Smooth muscle cell (in vitro differentiated cells): Measurements from ENCODE around the gene RWDD1. TPM values are rescaled to one million over a fixed set of nuclear protein-coding genes. Genes with fewer than 3 reads are reported as not detected.
A peak's percentile ranks its signal among the peaks of the same experiment; 100 is the strongest.

Experiments used
- DNase-seq: peaks from one replicate; lab custom pipeline; 2025; ENCODE audit not compliant: unreplicated experiment; lab: John Stamatoyannopoulos, UW
- H2AFZ ChIP-seq: fragments of 200-600 bp; sonication (generic); 2 replicates; pipeline ENCODE4 v1.6.0; 2016; ENCODE audit warnings: antibody characterized with exemption, low read depth, mild to moderate bottlenecking
- H3F3A ChIP-seq: fragments of 200-600 bp; sonication (generic); 2 replicates; pipeline ENCODE4 v1.6.0; 2017; ENCODE audit warnings: antibody characterized with exemption, low read depth
- H3K27ac ChIP-seq: fragments of 200-600 bp; sonication (generic); 2 replicates; pipeline ENCODE4 v1.5.1; 2016; ENCODE audit warnings: low read depth, mild to moderate bottlenecking
- H3K27me3 ChIP-seq: fragments of 200-600 bp; sonication (generic); 2 replicates; pipeline ENCODE4 v1.6.1; 2016; ENCODE audit warnings: low read depth, mild to moderate bottlenecking
- H3K36me3 ChIP-seq: fragments of 200-600 bp; sonication (generic); 2 replicates; pipeline ENCODE4 v1.5.1; 2016; ENCODE audit warnings: low read depth
- H3K4me1 ChIP-seq: fragments of 200-600 bp; sonication (generic); 2 replicates; pipeline ENCODE4 v1.5.1; 2016; ENCODE audit warnings: low read depth
- H3K4me2 ChIP-seq: fragments of 200-600 bp; sonication (generic); 2 replicates; pipeline ENCODE4 v1.6.0; 2016; ENCODE audit warnings: mild to moderate bottlenecking
- H3K4me3 ChIP-seq: fragments of 200-600 bp; sonication (generic); 2 replicates; pipeline ENCODE4 v1.5.1; 2016; ENCODE audit warnings: mild to moderate bottlenecking
- H3K79me2 ChIP-seq: fragments of 200-600 bp; sonication (generic); 2 replicates; pipeline ENCODE4 v1.6.0; 2016; ENCODE audit warnings: low read depth, mild to moderate bottlenecking
- H3K9ac ChIP-seq: fragments of 200-600 bp; sonication (generic); 2 replicates; pipeline ENCODE4 v1.6.0; 2016; ENCODE audit warnings: low read depth
- H3K9me3 ChIP-seq: fragments of 200-600 bp; sonication (generic); replicated peaks from 2 replicates; pipeline ENCODE4 v1.5.1; 2016; ENCODE audit warnings: low read depth
- H4K20me1 ChIP-seq: fragments of 200-600 bp; sonication (generic); 2 replicates; pipeline ENCODE4 v1.6.0; 2016; ENCODE audit warnings: low read depth
- WGBS: methylation state at CpG from one replicate; pipeline ENCODE4 v1.1.7; 2016; ENCODE audit warnings: low lambda C conversion rate; 5-methylcytosine and 5-hydroxymethylcytosine counted together
- polyA plus RNA-seq: library from polyadenylated mRNA; unstranded; fragments of >200 nt; fragmentation: Nextera tagmentation; extraction: Ambion mirVana; gene quantifications from 2 replicates; pipeline ENCODE4 v1.2.1, GENCODE V29; 2016
- total RNA-seq: library from RNA; depleted of rRNA; stranded (reverse); fragments of >200 nt; gene quantifications from 2 replicates; pipeline ENCODE4 v1.2.3, GENCODE V29; 2014
- TF ChIP-seq, protein P1 (sequence below): fragments of 200-600 bp; sonication (generic); IDR thresholded peaks from 2 replicates; pipeline ENCODE4 v1.5.1; 2017; ENCODE audit warnings: borderline replicate concordance, mild to moderate bottlenecking, antibody characterized with exemption; ENCODE audit not compliant: insufficient read depth, poor library complexity, severe bottlenecking

RWDD1 gene
- total and polyA plus RNA-seq, 2 experiments from 2014 or later = 64.0 to 69.4 TPM

DNA sequence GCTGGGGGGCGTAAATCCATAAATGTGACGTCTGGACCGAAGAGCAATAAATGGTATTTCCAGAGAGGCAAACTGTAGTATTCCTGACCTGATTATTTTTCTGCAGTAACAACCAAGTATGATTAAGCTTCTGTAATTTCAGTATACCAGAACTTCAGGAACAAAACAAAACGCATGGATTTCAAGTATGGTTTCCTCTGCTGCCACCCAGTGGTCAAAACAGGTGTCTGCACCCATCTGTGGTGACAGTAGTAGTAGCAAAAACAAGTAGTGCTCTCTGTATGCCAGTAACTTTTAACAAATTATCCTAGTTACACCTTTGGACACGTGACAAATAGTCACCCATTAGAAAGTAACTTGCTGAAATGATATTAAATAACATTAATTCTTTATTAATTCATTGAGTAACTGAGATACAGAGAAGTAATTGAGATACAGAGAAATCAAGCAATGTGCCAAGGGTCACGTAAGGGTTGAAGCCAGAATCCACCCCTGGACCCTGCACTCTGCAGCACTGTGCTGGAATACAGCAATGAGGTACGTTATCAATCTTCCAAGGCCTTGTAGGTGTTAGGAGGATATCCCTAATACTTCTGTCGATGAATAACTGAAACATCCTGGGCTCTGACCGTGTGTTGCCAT, 9.8 kb upstream of the RWDD1 start:
- peak; percentile 11 for DNase-seq
- TF ChIP-seq, protein P1, sequence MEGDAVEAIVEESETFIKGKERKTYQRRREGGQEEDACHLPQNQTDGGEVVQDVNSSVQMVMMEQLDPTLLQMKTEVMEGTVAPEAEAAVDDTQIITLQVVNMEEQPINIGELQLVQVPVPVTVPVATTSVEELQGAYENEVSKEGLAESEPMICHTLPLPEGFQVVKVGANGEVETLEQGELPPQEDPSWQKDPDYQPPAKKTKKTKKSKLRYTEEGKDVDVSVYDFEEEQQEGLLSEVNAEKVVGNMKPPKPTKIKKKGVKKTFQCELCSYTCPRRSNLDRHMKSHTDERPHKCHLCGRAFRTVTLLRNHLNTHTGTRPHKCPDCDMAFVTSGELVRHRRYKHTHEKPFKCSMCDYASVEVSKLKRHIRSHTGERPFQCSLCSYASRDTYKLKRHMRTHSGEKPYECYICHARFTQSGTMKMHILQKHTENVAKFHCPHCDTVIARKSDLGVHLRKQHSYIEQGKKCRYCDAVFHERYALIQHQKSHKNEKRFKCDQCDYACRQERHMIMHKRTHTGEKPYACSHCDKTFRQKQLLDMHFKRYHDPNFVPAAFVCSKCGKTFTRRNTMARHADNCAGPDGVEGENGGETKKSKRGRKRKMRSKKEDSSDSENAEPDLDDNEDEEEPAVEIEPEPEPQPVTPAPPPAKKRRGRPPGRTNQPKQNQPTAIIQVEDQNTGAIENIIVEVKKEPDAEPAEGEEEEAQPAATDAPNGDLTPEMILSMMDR = peak; percentile 86
- no peaks in the 10 kb centered on the region for H3K9me3 ChIP-seq
- H3F3A ChIP-seq = no peaks in the 10 kb centered on the region
- no peaks in the 10 kb centered on the region for H4K20me1 ChIP-seq
- H3K9ac ChIP-seq = no peak overlapping the region
- 46% methylated on average over 9 of the region's 9 CpGs for WGBS
- no peaks in the 10 kb centered on the region for H3K36me3 ChIP-seq
- H2AFZ ChIP-seq = peak overlapping the region; percentile 84
- H3K27ac ChIP-seq = no peak overlapping the region
- H3K4me1 ChIP-seq = no peaks in the 10 kb centered on the region
- H3K79me2 ChIP-seq = no peaks in the 10 kb centered on the region
- H3K27me3 ChIP-seq = no peaks in the 10 kb centered on the region
- peak overlapping the region; percentile 68 for H3K4me2 ChIP-seq
- H3K4me3 ChIP-seq = no peak overlapping the region

DNA sequence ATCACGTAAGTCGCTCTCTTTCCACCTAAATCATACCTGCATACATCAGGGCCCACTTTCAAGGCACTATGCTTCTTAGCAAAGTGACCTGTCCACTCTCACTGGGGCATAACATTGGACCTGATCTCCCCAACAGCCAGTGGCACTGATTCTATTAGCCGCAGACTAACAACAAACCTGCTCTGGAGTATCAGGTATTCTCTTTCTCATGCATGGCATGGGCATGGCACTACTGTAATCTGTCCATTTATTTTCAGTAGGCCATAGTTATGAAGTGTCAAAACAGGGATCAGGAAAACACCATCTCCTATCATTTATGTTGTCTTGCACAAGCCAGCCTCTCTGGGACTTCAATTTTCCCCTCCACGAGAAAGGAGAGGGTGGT, 9.3 kb upstream of the RWDD1 start:
- WGBS = 95% methylated on average over 4 of the region's 4 CpGs
- Histone ChIP-seq H3K36me3 (no peaks in the 10 kb centered on the region), H4K20me1 (no peaks in the 10 kb centered on the region), H3K9me3 (no peaks in the 10 kb centered on the region), H3K4me2 (no peak overlapping the region), H3K27me3 (no peaks in the 10 kb centered on the region), H3K27ac (no peak overlapping the region), H3K4me3 (no peak overlapping the region), H3K4me1 (no peaks in the 10 kb centered on the region), H3K9ac (no peak overlapping the region), H3F3A (no peaks in the 10 kb centered on the region), H2AFZ (peak overlapping the region; percentile 84), H3K79me2 (no peaks in the 10 kb centered on the region)
- TF ChIP-seq, protein P1 = no peak
- DNase-seq = no peak

DNA sequence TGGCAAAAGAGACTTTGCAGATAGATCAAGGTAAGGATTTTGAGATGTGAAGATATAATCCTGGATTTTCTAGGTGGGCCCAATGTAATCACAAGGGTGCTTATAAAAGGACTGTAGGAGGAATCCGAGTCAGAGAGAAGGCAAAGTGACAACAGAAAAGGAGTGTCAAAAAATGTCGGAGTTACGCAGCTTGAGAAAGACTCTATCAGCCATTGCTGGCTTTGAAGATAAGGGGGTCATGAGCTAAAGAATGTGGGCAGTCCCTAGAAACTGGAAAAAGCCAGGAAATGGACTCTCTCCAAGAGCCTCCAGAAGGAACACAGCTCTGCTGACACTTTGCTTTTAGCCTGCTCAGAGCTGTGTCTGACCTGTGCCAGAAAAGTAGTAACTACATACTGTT, 8.7 kb upstream of the RWDD1 start:
- no peaks in the 10 kb centered on the region for H3K36me3 ChIP-seq
- WGBS = 24% methylated on average over 3 of the region's 3 CpGs
- no peak overlapping the region for H3K4me3 ChIP-seq
- no peaks in the 10 kb centered on the region for H4K20me1 ChIP-seq
- no peak for DNase-seq
- no peaks in the 10 kb centered on the region for H3K27me3 ChIP-seq
- no peak overlapping the region for H3K9ac ChIP-seq
- H3F3A ChIP-seq = no peaks in the 10 kb centered on the region
- H3K9me3 ChIP-seq = no peaks in the 10 kb centered on the region
- peak overlapping the region; percentile 84 for H2AFZ ChIP-seq
- no peaks in the 10 kb centered on the region for H3K79me2 ChIP-seq
- TF ChIP-seq, protein P1 = no peak
- H3K27ac ChIP-seq = no peak overlapping the region
- no peaks in the 10 kb centered on the region for H3K4me1 ChIP-seq
- peak overlapping the region; percentile 41 for H3K4me2 ChIP-seq

DNA sequence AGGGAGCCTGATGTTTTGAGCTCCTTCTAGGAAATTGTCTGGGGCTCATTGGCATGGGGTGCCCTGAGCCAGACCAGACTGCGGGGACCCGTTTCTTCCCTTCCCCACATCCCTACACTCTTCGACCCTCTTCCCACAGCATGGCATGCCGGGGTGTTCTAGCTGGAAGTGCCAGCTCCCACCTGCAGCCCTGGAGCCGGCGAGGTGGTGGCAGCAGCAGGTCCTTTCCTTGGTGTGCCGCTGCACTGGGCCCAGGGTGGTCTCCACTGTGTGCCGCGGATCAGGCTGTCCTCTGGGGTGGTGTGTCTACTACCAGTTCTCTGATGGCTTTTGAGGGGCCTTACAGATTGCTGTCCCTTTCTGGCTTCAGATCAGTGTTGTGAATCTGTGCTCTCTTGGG, 7.5 kb upstream of the RWDD1 start:
- no peak overlapping the region for H3K9ac ChIP-seq
- H3K9me3 ChIP-seq = no peaks in the 10 kb centered on the region
- H3F3A ChIP-seq = peaks cover 2% of the 10 kb centered on the region
- 97% methylated on average over 9 of the region's 9 CpGs for WGBS
- H4K20me1 ChIP-seq = no peaks in the 10 kb centered on the region
- no peaks in the 10 kb centered on the region for H3K79me2 ChIP-seq
- no peak overlapping the region for H3K4me3 ChIP-seq
- no peaks in the 10 kb centered on the region for H3K4me1 ChIP-seq
- no peak overlapping the region for H2AFZ ChIP-seq
- no peaks in the 10 kb centered on the region for H3K27me3 ChIP-seq
- no peak for DNase-seq
- no peak overlapping the region for H3K4me2 ChIP-seq
- TF ChIP-seq, protein P1 = no peak
- no peak overlapping the region for H3K27ac ChIP-seq
- no peaks in the 10 kb centered on the region for H3K36me3 ChIP-seq
